ENCODE data around the gene SCNN1G. TPM values are rescaled to one million over a fixed set of nuclear protein-coding genes. Genes with fewer than 3 reads are reported as not detected.
"Not testable (repeated sequence)": the region's sequence is repeated elsewhere in the genome, so short reads cannot be mapped to it uniquely, and the experiment has no call there.

The SCNN1G gene, protein sequence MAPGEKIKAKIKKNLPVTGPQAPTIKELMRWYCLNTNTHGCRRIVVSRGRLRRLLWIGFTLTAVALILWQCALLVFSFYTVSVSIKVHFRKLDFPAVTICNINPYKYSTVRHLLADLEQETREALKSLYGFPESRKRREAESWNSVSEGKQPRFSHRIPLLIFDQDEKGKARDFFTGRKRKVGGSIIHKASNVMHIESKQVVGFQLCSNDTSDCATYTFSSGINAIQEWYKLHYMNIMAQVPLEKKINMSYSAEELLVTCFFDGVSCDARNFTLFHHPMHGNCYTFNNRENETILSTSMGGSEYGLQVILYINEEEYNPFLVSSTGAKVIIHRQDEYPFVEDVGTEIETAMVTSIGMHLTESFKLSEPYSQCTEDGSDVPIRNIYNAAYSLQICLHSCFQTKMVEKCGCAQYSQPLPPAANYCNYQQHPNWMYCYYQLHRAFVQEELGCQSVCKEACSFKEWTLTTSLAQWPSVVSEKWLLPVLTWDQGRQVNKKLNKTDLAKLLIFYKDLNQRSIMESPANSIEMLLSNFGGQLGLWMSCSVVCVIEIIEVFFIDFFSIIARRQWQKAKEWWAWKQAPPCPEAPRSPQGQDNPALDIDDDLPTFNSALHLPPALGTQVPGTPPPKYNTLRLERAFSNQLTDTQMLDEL
- total RNA-seq = 0.12 TPM
- long read RNA-seq = 0 reads

DNA sequence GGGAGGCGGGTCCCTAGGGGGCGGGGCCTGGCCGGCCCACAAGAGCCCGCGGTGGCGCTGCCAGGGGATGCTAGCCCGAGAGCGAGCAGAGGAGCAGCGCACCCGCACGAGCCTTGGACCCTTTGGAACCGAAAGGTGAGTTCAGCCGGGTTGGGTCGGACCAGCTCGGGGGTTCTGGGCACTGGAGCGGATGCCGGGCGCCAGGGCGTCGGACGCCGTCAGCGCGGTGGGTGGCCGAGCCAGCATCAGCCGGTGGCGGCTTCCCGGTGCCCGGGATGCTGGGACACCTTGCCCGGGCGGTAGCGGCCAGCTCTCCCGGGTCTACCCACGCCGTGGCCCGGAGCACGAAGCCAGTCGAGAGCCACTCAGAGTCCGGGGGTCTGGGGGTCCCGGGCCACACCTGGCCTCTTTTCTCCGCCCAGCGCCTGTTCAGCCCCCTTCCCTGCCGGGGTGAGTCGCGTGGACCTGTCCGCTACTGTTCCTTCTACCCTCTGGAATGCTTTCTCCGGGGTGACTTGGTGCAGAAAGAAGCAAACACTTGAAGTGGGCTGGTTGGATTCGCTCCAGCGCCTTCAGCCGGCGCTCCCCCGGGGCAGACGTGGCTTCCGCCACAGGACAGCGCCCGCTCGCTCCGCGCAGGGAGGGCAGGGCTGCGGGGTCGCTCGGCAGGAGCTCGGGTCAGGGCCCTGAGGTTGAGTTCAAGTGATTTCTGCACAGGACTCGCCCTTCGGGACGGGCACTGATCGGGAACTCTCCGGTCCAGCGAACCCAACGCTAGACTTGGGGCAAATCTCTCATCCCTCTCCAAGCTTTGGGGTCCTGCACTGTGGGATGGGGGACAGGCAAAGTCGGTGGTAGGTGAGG is at the start of gene SCNN1G:
Gene SCNN1G (plus strand): TSS at position 67 of the 864 bp plus-strand sequence. CDS start 3,527 bp downstream, outside the sequence.
- ATAC-seq (peak; percentile 29), DNase-seq (peak; percentile 38)
- intact Hi-C loops (cut with micrococcal nuclease) = loop anchor here (5.0 to 10.0 kb wide), 2 partner anchors 62 to 249 kb away; no protein-coding TSS in a partner anchor

DNA sequence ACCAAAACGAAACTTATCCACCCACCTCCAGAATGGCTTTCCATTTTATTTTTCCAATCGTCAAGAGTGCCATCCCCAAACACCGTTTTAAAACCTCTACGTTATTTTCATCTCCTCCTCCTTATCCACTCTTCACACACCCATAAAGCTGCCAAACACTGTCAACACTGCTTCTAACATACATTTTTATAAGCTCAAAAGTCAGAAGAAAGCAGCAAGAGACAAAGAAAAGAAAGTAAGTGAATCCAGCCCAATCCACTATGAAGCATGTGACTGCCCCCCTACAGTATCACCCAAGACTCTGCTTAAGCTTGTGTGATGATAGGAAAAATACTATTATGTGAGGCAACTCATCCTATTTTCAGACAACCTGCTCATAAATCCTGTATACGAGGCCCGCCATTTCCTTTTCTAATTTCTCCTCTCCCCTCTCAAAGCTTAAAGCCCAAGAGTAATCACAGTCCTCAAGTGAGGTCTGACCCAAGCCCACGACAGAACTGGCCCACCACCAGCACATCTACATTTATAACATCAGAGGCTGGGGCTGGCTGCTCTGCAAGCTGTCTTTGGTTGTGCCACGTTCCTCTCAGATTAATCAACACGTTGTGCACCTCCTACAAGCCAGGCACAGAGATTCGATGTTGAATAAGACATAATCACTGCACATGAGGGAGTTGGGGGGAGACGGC is 49.6 kb upstream of the SCNN1G start:
- DNase-seq (peak; percentile 75), ATAC-seq (peak; percentile 83)
- intact Hi-C loops (cut with micrococcal nuclease) = no loop called here

DNA sequence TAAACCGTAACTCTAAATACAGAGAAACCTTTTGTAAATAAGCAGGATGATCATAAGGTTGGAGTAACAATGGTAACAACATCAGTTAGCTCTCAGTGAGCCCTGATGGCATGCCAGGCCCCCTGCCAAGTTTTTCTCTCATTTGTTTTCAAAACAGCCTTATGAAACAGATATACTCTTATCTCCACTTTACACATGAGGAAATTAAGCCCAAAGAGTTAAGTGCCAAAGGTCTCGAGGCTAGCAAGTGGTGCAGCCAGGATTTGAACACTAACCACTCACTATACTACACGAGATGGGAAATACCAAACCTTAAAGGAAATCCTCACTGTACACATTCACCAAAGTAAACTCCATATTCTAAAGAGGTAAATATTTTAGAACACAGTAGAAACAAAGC is 48.3 kb upstream of the SCNN1G start:
- peak; percentile 82 for DNase-seq

DNA sequence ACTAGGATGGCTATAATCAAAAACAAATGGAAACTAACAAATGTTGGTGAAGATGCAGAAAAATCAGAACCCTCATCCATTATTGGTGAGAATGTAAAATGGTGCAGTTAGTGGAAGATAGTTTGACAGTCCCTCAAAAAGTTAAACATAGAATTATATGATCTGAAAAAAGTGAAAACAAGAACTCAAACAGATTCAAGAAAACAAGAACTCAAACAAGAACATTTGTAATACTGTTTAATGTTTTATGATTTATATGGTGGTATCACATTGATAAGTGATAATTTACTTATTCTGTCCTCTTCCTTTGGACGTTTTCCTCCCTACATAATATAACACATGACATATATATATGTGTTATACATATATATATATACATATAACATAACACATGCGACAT is 45.3 kb upstream of the SCNN1G start:
- DNase-seq = no peak
- intact Hi-C loops (cut with micrococcal nuclease) = no loop called here
- ATAC-seq = no peak

More for the DNA sequence above, 48.3 kb upstream of the SCNN1G start:
- intact Hi-C loops (cut with micrococcal nuclease) = no loop called here
- peak; percentile 76 for ATAC-seq

DNA sequence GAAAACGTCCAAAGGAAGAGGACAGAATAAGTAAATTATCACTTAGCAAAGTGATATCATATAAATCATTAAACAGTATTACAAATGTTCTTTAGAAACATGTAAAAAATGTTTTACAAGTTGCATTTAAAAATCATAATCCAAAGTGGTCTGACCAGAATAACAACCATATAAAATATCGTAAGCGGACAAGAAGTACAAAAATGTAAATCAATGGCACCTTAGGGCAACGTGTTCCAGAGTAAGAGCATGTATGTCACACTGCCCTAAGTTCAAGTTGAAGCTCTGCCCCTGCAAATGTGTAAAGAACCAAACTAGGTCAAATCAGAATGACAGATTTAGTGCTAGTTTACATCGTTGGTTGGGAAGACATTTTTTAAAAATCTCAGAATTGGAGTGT is 44.7 kb upstream of the SCNN1G start:
- DNase-seq = no peak
- ATAC-seq = no peak
- intact Hi-C loops (cut with micrococcal nuclease) = no loop called here

DNA sequence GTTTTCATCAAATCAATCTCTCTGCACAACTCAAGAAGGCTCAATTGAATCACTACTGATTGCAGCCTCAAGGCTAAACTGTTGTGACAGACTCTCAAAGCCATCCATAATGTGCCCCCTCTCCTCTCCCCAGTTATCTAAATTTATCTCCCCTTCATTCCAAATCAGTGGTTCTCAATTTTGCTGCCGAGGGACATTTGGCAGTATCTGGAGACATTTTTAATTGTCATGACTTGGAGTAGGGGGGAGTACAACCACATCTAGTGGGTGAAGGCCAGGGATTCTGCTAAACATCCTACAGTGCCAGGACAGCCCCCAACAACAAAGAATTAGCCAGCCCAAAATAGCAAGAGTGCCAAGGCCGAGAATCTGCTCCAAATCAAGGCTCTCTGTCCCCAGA is 42.4 kb upstream of the SCNN1G start:
- intact Hi-C loops (cut with micrococcal nuclease) = loop anchor here (10.0 kb wide), 1 partner anchor 55 kb away; no protein-coding TSS in a partner anchor
- DNase-seq = no peak
- ATAC-seq = no peak

DNA sequence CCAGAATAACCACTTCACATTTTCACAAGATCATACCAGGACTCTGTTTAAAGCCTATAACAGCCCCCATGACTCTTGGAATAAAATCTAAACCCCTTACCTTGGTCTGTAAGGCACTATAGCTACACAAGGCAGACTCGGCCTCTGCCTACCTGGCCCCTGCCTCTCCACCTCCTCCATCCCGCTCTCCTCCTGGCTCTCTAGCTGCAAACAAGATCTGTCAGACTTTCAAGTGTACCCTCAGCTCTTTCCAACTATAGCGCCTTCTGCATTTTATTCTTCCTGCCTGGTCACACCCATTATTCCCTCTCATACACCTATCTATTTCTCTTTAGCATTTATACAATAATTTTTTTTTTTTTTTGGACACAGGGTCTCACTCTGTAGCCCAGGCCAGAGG is 41.5 kb upstream of the SCNN1G start:
- ATAC-seq (peak; percentile 63), DNase-seq (no peak)
- intact Hi-C loops (cut with micrococcal nuclease) = loop anchor here (10.0 kb wide), 1 partner anchor 56 kb away; no protein-coding TSS in a partner anchor

DNA sequence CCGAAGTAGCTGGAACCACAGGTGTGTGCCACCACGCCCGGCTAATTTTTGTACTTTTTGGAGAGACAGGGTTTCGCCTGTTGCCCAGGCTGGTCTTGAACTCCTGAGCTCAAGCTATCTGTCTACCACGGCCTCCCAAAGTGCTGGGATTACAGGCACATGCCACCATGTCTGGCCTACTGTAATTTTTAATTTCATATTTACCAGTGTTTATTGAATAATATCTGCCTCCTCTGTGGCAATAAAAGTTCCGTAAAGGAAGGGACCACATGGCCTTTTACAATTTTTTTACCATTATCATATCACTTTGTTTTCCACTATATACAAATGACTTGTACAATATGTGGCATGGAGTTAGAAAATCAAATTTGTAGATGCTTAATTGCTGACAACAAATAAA is 41.0 kb upstream of the SCNN1G start:
- ATAC-seq (no peak), DNase-seq (no peak)
- intact Hi-C loops (cut with micrococcal nuclease) = loop anchor here (10.0 kb wide), 1 partner anchor 57 kb away; no protein-coding TSS in a partner anchor

DNA sequence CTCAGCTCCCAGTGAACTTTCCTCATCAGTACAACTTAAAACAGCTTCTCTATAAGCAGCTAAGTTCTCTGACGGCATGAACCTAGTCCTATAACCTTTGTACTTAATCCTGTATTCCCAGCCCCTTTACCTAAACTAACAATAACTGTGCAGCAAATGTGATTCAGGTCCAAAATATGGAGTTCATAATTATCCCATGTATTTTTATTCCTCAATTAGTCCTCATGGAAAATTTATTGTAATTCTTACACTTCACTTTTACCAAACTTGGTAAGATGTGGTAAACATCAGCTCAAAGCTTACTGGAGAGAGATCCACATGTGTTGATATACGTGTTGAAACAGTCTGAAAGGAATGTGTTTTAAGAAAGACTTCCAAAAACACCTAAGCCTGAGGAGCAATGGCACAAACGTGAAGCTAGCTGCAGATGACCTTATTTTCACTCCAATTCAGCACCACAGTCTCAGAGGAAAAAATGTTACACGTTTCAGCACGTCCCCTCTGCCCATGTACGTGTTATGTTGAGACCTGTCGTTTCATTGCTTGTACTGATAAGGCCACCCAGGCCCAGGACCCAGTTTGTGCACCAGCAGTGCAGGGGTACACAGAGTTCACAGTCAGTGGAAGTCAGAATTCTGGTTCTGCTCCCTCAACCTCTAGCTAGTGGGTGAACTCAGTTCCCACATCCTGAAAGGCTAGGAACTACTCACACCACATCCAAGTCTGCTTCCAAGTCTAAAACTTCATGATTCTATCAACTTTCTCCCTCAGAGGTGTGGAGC is 40.4 kb upstream of the SCNN1G start:
- ATAC-seq (peak; percentile 79), DNase-seq (peak; percentile 50)
- intact Hi-C loops (cut with micrococcal nuclease) = loop anchor here (10.0 kb wide), 1 partner anchor 57 kb away; no protein-coding TSS in a partner anchor

DNA sequence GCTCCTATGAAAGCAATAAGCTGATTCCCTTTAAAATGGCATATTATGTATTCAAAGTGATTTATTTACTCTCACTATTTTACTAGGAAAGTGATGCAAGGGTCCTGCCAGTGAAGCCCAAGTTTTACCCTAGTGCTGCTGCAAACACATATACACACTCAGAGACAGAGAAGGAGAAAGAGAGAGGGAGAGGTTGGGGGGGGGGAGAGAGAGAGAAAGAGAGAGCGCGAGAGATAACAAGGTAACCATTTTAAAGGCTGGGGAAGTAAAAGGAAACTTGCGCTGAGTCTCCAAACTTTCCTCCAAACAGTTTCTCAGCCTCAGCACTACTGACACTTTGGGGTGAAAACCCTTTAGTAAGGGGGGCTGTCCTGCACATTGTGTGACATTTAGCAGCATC is 39.2 kb upstream of the SCNN1G start:
- no peak for DNase-seq
- no peak for ATAC-seq
- intact Hi-C loops (cut with micrococcal nuclease) = loop anchor here (10.0 kb wide), 1 partner anchor 59 kb away; no protein-coding TSS in a partner anchor

DNA sequence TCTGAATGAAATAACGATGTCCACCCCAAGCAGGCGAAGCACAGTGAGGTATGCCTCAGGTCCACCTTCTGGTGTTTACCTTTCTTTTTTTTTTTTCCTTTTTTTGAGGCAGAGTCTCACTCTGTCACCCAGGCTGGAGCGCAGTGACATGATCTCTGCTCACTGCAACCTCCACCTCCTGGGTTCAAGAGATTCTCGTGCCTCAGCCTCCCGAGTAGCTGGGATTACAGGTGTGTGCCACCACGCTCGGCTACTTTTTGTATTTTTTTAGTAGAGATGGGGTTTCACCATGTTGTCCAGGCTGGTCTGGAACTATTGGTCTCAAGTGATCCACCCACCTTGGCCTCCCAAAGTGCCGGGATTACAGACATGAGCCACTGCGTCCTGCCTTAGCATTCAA is 38.2 kb upstream of the SCNN1G start:
- ATAC-seq, DNase-seq: not testable (repeated sequence)
- intact Hi-C loops (cut with micrococcal nuclease) = loop anchor here (10.0 kb wide), 1 partner anchor 60 kb away; no protein-coding TSS in a partner anchor

DNA sequence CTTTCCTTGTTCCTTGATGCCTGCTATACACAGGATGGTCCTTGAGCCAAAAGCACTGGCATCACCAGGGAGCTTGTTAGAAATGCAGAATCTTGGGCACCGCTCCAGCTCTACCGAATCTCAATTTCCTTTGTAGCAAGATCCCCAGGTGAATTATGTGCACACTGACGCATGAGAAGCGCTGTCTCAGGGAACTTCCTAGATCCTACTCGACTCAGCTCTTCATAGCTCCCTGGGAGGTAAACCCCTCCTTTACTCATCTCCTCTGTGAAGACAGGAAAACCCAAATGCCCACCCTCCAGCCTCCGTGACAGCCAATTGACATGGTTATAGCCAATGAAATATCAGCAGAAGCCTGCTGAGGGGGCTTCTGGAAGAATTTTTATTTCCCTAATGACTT is 37.4 kb upstream of the SCNN1G start:
- DNase-seq (no peak), ATAC-seq (no peak)
- intact Hi-C loops (cut with micrococcal nuclease) = loop anchor here (10.0 kb wide), 1 partner anchor 60 kb away; no protein-coding TSS in a partner anchor

DNA sequence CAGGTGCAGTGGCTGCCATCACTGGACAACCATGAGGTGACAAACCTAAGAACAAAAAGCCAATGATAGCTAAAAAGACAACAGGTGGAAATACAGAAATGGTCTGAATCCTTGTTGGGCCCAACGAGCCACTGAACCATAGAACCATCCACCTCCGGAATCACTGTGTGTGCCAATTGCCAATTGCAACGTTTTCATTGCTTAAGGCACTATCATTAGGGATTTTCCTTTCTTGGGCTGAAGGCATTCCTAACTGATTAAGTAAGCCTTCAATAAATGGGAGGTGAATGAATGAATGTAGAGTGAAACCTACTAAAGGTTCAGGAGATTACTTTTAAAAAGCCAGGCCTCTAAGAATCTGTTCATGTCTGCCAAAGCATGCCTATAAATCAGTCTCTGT is 36.9 kb upstream of the SCNN1G start:
- DNase-seq (no peak), ATAC-seq (no peak)

DNA sequence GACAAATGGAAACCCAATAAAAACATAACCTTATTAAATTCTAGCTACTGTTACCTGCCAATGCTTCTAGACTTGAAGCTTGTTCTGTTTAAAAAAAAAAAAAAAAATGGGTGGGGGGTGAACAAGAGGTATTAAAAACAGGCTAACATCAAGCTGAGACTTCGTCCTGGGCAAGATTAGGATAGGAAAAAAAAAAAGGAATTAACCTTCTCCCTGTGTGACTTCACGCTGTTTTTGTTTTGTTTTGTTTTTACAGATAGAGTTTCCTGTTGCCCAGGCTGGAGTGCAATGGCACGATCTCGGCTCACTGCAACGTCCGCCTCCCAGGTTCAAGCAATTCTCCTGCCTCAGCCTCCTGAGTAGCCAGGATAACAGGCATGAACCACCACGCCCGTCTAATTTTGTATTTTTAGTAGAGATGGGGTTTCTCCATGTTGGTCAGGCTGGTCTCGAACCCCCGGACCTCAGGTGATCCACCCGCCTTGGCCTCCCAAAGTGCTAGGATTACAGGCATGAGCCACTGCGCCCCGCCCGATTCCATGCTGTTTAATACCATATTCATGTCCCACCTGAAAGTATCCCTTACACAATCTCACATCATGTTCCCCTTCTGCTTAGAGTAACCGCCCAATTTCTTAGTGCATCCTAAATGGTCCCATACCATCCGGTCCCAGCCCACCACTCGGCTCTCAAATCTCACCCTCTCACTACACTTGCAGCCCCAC is 35.5 kb upstream of the SCNN1G start:
- intact Hi-C loops (cut with micrococcal nuclease) = loop anchor here (10.0 kb wide), 1 partner anchor 62 kb away; no protein-coding TSS in a partner anchor
- peak; percentile 30 for DNase-seq
- no peak for ATAC-seq

More for the DNA sequence above, 36.9 kb upstream of the SCNN1G start:
- intact Hi-C loops (cut with micrococcal nuclease) = loop anchor here (10.0 kb wide), 1 partner anchor 61 kb away; no protein-coding TSS in a partner anchor

DNA sequence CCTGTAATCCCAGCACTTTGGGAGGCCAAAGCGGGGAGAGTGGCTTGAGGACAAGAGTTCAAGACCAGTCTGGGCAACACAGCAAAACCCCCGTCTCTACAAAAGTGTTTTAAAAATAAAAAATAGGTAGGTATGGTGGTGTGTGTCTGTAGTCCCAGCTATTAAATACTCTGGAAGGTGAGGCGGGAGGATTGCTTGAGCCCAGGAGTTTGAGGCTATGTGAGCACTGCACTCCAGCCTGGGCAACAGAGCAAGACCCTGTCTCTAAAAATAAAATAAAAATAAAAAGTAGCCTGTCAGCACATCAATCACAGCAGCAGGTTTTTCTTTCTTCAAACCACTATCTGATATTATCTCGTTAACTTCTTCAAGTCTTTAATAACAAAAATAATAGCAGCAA is 34.9 kb upstream of the SCNN1G start:
- no peak for DNase-seq
- ATAC-seq = no peak
- intact Hi-C loops (cut with micrococcal nuclease) = loop anchor here (10.0 kb wide), 1 partner anchor 63 kb away; no protein-coding TSS in a partner anchor

DNA sequence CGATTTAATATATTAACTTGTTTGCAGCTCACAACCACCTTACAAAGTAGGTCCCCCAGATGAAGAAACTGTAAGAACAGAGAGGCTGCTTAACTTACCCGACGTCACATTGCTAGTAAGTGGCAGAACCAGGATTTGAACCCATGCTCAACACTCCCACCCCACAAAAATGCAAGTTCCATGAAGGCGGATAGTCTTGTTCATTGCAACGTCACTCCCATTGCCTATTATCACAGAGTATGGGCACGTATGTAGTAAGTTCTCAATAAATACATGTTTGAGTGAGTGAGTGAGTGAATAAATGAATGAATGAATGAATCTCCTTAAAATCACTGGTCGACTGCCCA is 34.4 kb upstream of the SCNN1G start:
- ATAC-seq (no peak), DNase-seq (no peak)
- intact Hi-C loops (cut with micrococcal nuclease) = loop anchor here (10.0 kb wide), 1 partner anchor 63 kb away; no protein-coding TSS in a partner anchor
